ENCODE data around the gene ADGRD1. TPM values are rescaled to one million over a fixed set of nuclear protein-coding genes. Genes with fewer than 3 reads are reported as not detected.

ADGRD1 gene
- total and polyA plus RNA-seq, 8 donors: 1.4 to 7.3 (median 5.2) TPM

- H3K4me3 ChIP-seq: no peak overlapping the region
- DNase-seq: no peak
- peaks cover 0 to 2% (median 0%) of the 10 kb centered on the region in 4 donors for H3K27me3 ChIP-seq
- no peak for FAIRE-seq
- H3K4me1 ChIP-seq: peaks cover 0 to 2% (median 0%) of the 10 kb centered on the region in 3 donors
- intact Hi-C loops (cut with DNase I): loop anchor here in 1 of 3 donors (10.0 kb wide), 1 partner anchor 214 kb away; no protein-coding TSS in a partner anchor
- H3K36me3 ChIP-seq: no peaks in the 10 kb centered on the region
- ATAC-seq: peak in 2 of 4 donors; percentile 29 to 52
- H3K27ac ChIP-seq: no peak overlapping the region
- no peaks in the 10 kb centered on the region for H3K9me3 ChIP-seq
- WGBS, 2 donors: 35 to 42% methylated on average over 8 of the region's 8 CpGs
- no peak for TF ChIP-seq CTCF (IDR thresholded peaks at IDR 0.05)
These were observed 32.9 kb upstream of the ADGRD1 start for GRCh38 chr12:130920723-130921381.

- DNase-seq: no peak
- FAIRE-seq: no peak
- intact Hi-C loops (cut with DNase I): loop anchor here in 1 of 3 donors (10.0 kb wide), 1 partner anchor 212 kb away; no protein-coding TSS in a partner anchor
- WGBS, 2 donors: 50 to 64% methylated on average over 4 of the region's 4 CpGs
- Histone ChIP-seq H3K4me1 (no peaks in the 10 kb centered on the region), H3K36me3 (no peaks in the 10 kb centered on the region), H3K27me3 (no peaks in the 10 kb centered on the region), H3K4me3 (no peak overlapping the region), H3K9me3 (no peaks in the 10 kb centered on the region), H3K27ac (no peak overlapping the region)
- peak in 3 of 4 donors; percentile 12 to 33 (median 29) for ATAC-seq
- no peak for TF ChIP-seq CTCF (IDR thresholded peaks at IDR 0.05)
These were observed 31.2 kb upstream of the ADGRD1 start for GRCh38 chr12:130922511-130922953.

GRCh38 chr12:130924966-130925665 is 28.6 kb upstream of the ADGRD1 start:
- H3K4me3 ChIP-seq: no peak overlapping the region
- DNase-seq (no peak), ATAC-seq (no peak), FAIRE-seq (no peak)
- H3K36me3 ChIP-seq: no peaks in the 10 kb centered on the region
- no peak overlapping the region for H3K27ac ChIP-seq
- intact Hi-C loops (cut with DNase I): loop anchor here in 1 of 3 donors (10.0 kb wide), 1 partner anchor 210 kb away; no protein-coding TSS in a partner anchor
- H3K9me3 ChIP-seq: no peaks in the 10 kb centered on the region
- no peaks in the 10 kb centered on the region for H3K27me3 ChIP-seq
- no peaks in the 10 kb centered on the region for H3K4me1 ChIP-seq
- TF ChIP-seq CTCF (IDR thresholded peaks at IDR 0.05): no peak
- WGBS, 2 donors: 77 to 84% methylated on average over 23 of the region's 23 CpGs

GRCh38 chr12:130925666-130926015 is 28.1 kb upstream of the ADGRD1 start:
- Histone ChIP-seq H3K9me3 (no peaks in the 10 kb centered on the region), H3K27ac (no peak overlapping the region), H3K27me3 (no peaks in the 10 kb centered on the region), H3K4me1 (no peaks in the 10 kb centered on the region), H3K4me3 (no peak overlapping the region), H3K36me3 (no peaks in the 10 kb centered on the region)
- WGBS, 2 donors: 61 to 75% methylated on average over 7 of the region's 7 CpGs
- no peak for ATAC-seq
- DNase-seq: no peak
- TF ChIP-seq CTCF (IDR thresholded peaks at IDR 0.05): no peak
- intact Hi-C loops (cut with DNase I): loop anchor here in 1 of 3 donors (10.0 kb wide), 1 partner anchor 209 kb away; no protein-coding TSS in a partner anchor
- no peak for FAIRE-seq

Measured in pancreas (tissue), 10 donors.